Neural cell (in vitro differentiated cells): ENCODE measurements around the gene P2RX2.

Experiments
- CTCF ChIP-seq: fragments of 450-650 bp; IDR thresholded peaks from 2 replicates; pipeline ENCODE4 v1.5.1; 2014; ENCODE audit warnings: antibody characterized with exemption, mild to moderate bottlenecking, moderate library complexity; ENCODE audit not compliant: poor library complexity, severe bottlenecking
- MXI1 ChIP-seq: fragments of 450-650 bp; conservative IDR thresholded peaks from 2 replicates; pipeline ENCODE4 v1.6.1; 2014; ENCODE audit warnings: antibody characterized with exemption, mild to moderate bottlenecking; ENCODE audit not compliant: poor library complexity, severe bottlenecking
- SMC3 ChIP-seq: fragments of 450-650 bp; conservative IDR thresholded peaks from 2 replicates; pipeline ENCODE4 v1.6.1; 2014; ENCODE audit warnings: antibody characterized with exemption, mild to moderate bottlenecking, moderate library complexity; ENCODE audit not compliant: poor library complexity
- TAF1 ChIP-seq: IDR thresholded peaks from 2 replicates; pipeline ENCODE4 v1.6.1; 2012; ENCODE audit warnings: low read depth

GRCh38 chr12:132582582-132583410, 35.8 kb upstream of the P2RX2 start:
- TF ChIP-seq TAF1 (no peak), SMC3 (no peak), MXI1 (no peak), CTCF (no peak)
